Coronary artery (tissue), 2 donors: ENCODE data around the gene ZP3.
A peak's percentile ranks its signal among the peaks of the same experiment; 100 is the strongest.
"Not testable (repeated sequence)": the region's sequence is repeated elsewhere in the genome, so short reads cannot be mapped to it uniquely, and the experiment has no call there.

Experiments
- DNase-seq: peaks from one replicate; pipeline ENCODE4 v3.0.0-alpha.2; 2017; ENCODE audit warnings: low spot score
- H3K27ac ChIP-seq, 2 donors: fragments of 200-600 bp; sonication (generic); one replicate each; pipeline ENCODE4 v1.5.1; 2016 to 2019
- H3K4me3 ChIP-seq: fragments of 200-600 bp; sonication (generic); 2 replicates; pipeline ENCODE4 v1.5.1; 2016; ENCODE audit warnings: mild to moderate bottlenecking, moderate library complexity
- TF ChIP-seq, protein P1 (sequence below): fragments of 200-600 bp; sonication (generic); IDR thresholded peaks from one replicate; pipeline ENCODE4 v1.5.1; 2019; ENCODE audit warnings: antibody characterized with exemption

The ZP3 gene

GRCh38 chr7:76430836-76431235 lies 6.1 kb downstream of the ZP3 start:
- DNase-seq: no peak
- TF ChIP-seq, protein P1, sequence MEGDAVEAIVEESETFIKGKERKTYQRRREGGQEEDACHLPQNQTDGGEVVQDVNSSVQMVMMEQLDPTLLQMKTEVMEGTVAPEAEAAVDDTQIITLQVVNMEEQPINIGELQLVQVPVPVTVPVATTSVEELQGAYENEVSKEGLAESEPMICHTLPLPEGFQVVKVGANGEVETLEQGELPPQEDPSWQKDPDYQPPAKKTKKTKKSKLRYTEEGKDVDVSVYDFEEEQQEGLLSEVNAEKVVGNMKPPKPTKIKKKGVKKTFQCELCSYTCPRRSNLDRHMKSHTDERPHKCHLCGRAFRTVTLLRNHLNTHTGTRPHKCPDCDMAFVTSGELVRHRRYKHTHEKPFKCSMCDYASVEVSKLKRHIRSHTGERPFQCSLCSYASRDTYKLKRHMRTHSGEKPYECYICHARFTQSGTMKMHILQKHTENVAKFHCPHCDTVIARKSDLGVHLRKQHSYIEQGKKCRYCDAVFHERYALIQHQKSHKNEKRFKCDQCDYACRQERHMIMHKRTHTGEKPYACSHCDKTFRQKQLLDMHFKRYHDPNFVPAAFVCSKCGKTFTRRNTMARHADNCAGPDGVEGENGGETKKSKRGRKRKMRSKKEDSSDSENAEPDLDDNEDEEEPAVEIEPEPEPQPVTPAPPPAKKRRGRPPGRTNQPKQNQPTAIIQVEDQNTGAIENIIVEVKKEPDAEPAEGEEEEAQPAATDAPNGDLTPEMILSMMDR: no peak
- Histone ChIP-seq H3K27ac (no peak overlapping the region), H3K4me3 (no peak overlapping the region)

DNA sequence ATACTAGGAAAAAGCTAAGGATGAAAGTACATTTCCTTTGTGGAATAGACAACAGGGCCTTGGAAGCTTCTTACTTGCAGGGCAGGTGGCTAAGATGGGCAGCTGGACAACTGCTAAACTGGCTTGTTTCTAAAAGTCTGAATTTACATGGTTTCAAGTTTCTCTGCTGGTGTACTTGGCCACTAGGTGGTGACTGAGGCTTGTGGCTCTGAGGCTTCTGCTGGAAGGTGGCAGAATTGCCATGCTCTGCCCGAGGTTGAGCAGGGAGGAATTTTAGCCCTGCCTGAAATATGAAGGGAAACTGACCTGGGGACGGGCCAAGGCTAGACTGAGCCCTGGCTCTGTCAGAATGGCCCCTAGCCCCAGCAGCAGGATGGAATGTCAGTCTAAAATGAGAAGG lies 13.1 kb downstream of the ZP3 start:
- TF ChIP-seq, protein P1: peak; percentile 47
- not testable (repeated sequence) for H3K4me3 ChIP-seq, H3K27ac ChIP-seq, DNase-seq

DNA sequence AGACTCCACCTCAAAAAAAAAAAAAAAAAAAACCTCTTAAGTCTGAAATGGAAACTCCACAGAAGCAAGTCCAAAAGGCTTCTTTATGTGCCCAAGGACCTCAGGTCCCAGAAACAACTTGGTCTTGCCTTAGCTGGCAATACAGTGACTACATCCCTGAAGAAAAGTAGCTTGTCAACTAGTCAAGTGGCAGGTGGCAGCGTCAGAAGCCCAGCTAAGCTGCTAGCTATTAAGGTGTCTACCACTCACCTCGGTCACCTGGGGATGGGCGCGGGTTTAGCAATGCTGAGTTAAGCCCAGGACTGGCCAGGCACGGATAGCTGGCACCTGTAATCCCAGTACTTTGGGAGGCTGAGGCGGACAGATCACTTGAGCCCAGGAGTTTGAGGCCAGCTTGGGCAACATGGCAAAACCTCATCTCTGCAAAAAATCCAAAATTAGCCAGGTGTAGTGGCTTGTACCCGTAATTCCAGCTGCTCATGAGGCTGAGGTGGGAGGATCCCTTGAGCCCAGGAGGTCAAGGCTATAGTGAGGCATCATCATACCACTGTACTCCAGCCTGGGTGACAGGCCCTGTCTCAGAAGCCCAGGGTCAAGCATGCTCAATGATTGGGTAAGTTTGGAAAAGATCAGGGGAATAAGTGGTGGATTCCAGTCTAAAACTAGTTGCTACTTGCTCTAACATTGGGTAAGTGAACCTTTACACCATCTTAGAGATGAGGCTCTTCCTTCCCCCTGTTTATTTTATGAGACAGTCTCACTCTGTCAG lies 14.6 kb downstream of the ZP3 start:
- DNase-seq, H3K27ac ChIP-seq, H3K4me3 ChIP-seq: not testable (repeated sequence)

GRCh38 chr7:76440404-76440803 lies 15.7 kb downstream of the ZP3 start:
- H3K4me3 ChIP-seq, DNase-seq, H3K27ac ChIP-seq: not testable (repeated sequence)

GRCh38 chr7:76441792-76442191 lies 17.0 kb downstream of the ZP3 start:
- not testable (repeated sequence) for DNase-seq, H3K27ac ChIP-seq

DNA sequence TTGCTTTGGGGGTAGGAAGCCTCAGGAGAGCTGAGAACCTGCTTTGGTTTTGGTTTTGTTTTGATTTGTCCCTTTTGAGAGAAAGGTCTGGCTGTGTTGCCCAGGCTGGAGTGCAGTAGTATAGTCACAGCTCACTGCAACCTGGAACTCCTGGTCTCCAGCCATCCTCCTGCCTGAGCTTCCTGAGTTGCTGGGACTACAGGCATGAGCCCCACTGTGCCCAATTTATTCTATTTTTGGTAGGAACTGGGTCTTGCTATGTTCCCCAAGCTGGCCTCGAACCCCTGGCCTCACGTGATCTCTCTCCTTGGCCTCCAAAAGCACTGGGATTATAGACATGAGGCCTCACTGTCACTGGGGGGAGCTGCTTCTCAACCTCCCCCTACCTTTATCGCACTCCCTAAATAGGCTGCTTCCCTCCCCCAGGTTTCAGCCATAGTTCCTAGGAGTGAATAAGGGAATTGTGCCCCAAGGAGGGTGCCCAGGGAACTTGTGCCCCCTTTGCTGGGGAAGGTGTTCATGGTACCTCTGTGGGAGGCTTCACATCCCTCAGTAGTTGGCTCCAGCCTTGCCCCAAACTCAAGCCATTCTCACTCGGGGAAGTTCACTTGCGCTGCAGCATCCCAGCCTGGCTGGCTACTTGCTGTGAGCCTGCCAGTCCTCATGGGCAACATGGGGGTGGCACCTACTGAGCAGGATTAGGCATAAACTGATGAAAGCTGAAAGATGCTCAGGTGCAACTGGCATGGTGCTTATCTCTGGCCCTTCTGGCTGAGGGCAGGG lies 18.1 kb downstream of the ZP3 start:
- H3K27ac ChIP-seq, DNase-seq, H3K4me3 ChIP-seq: not testable (repeated sequence)

More at GRCh38 chr7:76441792-76442191, 17.0 kb downstream of the ZP3 start:
- not testable (repeated sequence) for H3K4me3 ChIP-seq

- H3K27ac ChIP-seq, H3K4me3 ChIP-seq, DNase-seq: not testable (repeated sequence)
Measured at GRCh38 chr7:76443846-76444245, 19.1 kb downstream of the ZP3 start.

DNA sequence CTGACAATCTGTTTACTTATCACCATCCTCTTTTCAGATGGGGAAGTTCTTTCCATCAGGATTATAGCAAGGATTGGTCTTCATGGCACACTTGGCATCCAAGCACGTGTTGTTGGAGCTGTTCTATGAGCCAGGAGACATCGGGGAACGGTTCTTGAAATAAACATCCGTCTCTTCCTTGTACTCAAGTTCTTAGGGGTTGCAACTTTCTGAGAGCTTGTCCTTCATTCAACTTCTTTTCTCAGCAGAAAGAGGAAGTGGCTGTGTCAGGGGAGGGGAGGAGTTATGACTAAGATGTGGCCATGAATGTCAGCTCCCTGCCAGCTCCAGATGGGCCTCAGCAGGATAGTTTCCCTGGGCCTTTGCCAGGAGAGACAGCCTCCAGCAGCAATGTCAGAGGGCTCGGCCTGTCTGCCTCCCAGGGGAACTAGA lies 20.8 kb downstream of the ZP3 start:
- H3K4me3 ChIP-seq, DNase-seq: not testable (repeated sequence)
- peak overlapping the region in 1 of 2 donors; percentile 65 for H3K27ac ChIP-seq

- H3K27ac ChIP-seq, DNase-seq, H3K4me3 ChIP-seq: not testable (repeated sequence)
Measured at GRCh38 chr7:76457017-76457416, 32.3 kb downstream of the ZP3 start.

DNA sequence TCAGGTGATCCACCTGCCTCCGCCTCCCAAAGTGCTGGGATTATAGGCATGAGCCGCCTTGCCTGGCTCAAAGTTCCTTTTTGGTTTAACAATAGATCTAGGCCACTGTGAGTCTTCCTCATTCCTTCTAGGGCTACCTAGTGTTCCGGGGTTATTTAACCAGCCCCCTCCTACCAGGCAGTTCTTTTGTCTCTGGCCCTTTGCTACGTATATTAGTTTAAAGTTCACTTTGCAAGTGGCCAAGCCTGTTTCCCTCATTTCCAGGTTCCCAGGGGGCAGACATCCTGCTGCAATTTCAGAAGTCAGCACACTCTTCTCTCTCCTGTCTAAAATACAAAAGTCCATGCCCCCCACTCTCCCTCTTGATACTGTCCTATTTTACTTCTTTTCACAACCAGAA lies 33.8 kb downstream of the ZP3 start:
- not testable (repeated sequence) for H3K4me3 ChIP-seq, DNase-seq, H3K27ac ChIP-seq

GRCh38 chr7:76460767-76461166 lies 36.0 kb downstream of the ZP3 start:
- not testable (repeated sequence) for H3K27ac ChIP-seq, H3K4me3 ChIP-seq, DNase-seq

- not testable (repeated sequence) for DNase-seq
- Histone ChIP-seq H3K4me3 (peak within 1 kb of the TSS; percentile 84), H3K27ac (peak within 1 kb of the TSS in 1 of 2 donors; percentile 84)
Measured at GRCh38 chr7:76461464-76462101, 36.8 kb downstream of the ZP3 start, which contains the start of gene DTX2. Gene DTX2 (plus strand): TSS chr7:76461709. CDS start chr7:76480510, 18,801 bp downstream.

DNA sequence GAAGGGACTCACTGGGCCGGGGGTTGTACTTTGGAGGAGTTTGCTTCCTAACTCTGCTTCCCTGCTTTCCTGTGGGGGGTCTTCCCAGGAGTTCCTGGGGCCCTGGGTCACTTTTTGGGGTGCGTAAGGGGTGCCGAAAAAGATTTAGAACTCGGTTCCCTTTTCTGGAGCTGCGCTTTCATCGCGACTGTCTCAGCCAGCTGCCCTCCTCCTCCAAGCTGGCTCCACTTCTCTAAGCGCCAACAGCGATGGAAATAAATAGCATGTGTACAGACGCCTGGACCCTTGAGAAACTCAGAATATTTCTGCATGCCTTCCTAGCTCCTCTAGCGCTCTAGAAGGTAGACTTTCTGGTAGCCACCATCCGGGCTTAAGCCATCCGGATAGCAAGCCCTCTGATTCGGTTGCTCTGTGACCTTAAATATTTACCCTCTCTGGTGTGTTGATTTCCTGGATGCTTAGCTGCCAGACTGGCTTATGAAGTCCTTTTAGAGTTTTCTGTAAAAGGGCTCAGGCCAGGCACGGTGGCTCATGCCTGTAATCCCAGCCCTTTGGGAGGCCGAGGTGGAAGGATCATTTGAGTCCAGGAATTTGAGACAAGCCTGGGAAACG lies 37.6 kb downstream of the ZP3 start:
- H3K4me3 ChIP-seq, DNase-seq, H3K27ac ChIP-seq: not testable (repeated sequence)

DNA sequence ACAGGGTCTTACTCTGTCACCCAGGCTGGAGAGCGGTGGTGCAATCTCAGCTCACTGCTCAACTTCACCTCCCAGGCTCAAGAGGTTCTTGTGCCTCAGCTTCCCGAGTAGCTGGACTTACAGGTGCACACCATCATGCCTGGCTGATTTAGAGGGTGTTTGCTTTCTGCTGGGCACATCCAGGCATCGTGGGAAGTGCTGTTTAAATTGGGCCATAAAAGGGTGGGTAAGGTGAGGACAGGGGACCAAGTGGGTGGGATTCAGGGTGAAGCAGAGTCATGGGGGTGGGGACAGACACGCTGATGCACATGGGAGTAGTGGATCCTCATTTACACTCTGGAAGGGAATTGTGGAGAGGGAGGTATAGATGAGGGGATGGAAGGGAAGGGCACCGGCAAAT lies 40.2 kb downstream of the ZP3 start:
- not testable (repeated sequence) for H3K27ac ChIP-seq, DNase-seq, H3K4me3 ChIP-seq

DNA sequence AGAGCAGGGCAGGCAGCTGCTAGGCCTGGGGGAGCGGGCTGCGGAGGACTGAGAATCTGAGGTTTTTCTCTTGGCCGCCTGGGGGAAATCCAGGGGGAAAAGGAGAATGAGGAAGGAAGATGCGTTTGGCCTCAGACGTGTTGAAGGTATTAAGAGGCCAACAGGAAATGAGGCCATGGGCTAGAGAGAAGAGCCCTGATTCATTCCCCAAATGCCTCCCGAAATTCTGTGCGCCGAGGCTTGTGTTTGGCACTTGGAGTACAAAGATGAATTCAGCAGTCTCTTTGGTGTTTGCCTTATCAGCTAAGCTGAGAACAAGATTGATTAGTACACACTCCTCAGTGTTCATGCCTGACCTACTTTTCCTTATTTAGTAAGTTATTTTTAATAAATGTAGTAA lies 41.2 kb downstream of the ZP3 start:
- not testable (repeated sequence) for H3K27ac ChIP-seq, DNase-seq, H3K4me3 ChIP-seq
